Measurements from ENCODE around the gene BAHCC1. TPM values are rescaled to one million over a fixed set of nuclear protein-coding genes. Genes with fewer than 3 reads are reported as not detected.
A peak's percentile ranks its signal among the peaks of the same experiment; 100 is the strongest.

Gene BAHCC1
- total RNA-seq, 1 experiment from 2014 or later, result 3.1 TPM

GRCh38 chr17:81402981-81403467 lies 7.8 kb downstream of the BAHCC1 start:
- H3K4me2 ChIP-seq (ENCODE audit: insufficient read depth, insufficient read length, low read length), result no peak overlapping the region
- H3K18ac ChIP-seq (ENCODE audit: insufficient read length, low read depth, low read length), result no peak overlapping the region
- no peak overlapping the region for H2BK15ac ChIP-seq (ENCODE audit: low read depth, low read length)
- no peak overlapping the region for H3K4ac ChIP-seq (ENCODE audit: low read depth, low read length)
- peaks cover 16% of the 10 kb centered on the region for H3K23me2 ChIP-seq (ENCODE audit: insufficient read length, low read depth, low read length, poor library complexity, severe bottlenecking)
- no peak overlapping the region for H2BK12ac ChIP-seq (ENCODE audit: insufficient read length, low read depth, low read length)
- H2AFZ ChIP-seq (ENCODE audit: low read length), result no peak overlapping the region
- H3K27me3 Mint-ChIP-seq (ENCODE audit: low read depth), result peaks cover 80% of the 10 kb centered on the region
- no peak overlapping the region for H3T11ph ChIP-seq (ENCODE audit: low read length)
- H3K4me1 ChIP-seq (ENCODE audit: insufficient read depth, low read length), result no peaks in the 10 kb centered on the region; the same call in 1 of the 2 replicates
- WGBS (ENCODE audit: extremely low coverage, insufficient read length, low lambda C conversion rate), result no CpG with 5 or more reads among the region's 9 CpGs
- peak; percentile 53; the same call in 2 of the 3 replicates for TF ChIP-seq CTCF (conservative IDR thresholded peaks at IDR 0.05)
- no peak overlapping the region for H4K8ac ChIP-seq (replicated peaks; ENCODE audit: insufficient read length, low read depth, low read length)
- no peak overlapping the region for H3K14ac ChIP-seq (ENCODE audit: insufficient read depth, low read length)
- peaks cover 35 to 58% of the 10 kb centered on the region in 2 experiments for H3K4me1 Mint-ChIP-seq
- H3K27ac Mint-ChIP-seq, result peak overlapping the region in 1 of 3 experiments; percentile 50; a peak in 1 of 7 replicates
- peaks cover 3% of the 10 kb centered on the region for H4K20me1 ChIP-seq (ENCODE audit: control insufficient read depth, insufficient read depth, insufficient read length)
- no peak overlapping the region for H4K91ac ChIP-seq (ENCODE audit: insufficient read length, low read depth, low read length)
- peaks cover 0 to 2% (median 0%) of the 10 kb centered on the region in 3 experiments; a peak in 1 of 7 replicates for H3K36me3 Mint-ChIP-seq (ENCODE audit: insufficient read depth in 1 of 3, low read depth in 3 of 3)
- H3K79me1 ChIP-seq (ENCODE audit: insufficient read depth, low read depth, low read length, poor library complexity, severe bottlenecking), result no peaks in the 10 kb centered on the region
- no peak overlapping the region for H2AK5ac ChIP-seq (ENCODE audit: insufficient read length, low read length)
- H2BK120ac ChIP-seq (ENCODE audit: low read depth, low read length, poor library complexity, severe bottlenecking), result no peak overlapping the region
- no peak overlapping the region for H3K27ac ChIP-seq (ENCODE audit: insufficient read length, low read depth, low read length)
- H4K5ac ChIP-seq (ENCODE audit: insufficient read length, low read depth, low read length), result no peak overlapping the region
- H2BK20ac ChIP-seq (ENCODE audit: low read depth, low read length, poor library complexity, severe bottlenecking), result no peak overlapping the region
- DNase-seq, result no peak
- no peak overlapping the region for H2BK5ac ChIP-seq (ENCODE audit: insufficient read length, low read length)
- H3K56ac ChIP-seq (ENCODE audit: insufficient read length, low read depth, low read length), result no peak overlapping the region
- no peak overlapping the region for H3K9ac ChIP-seq (ENCODE audit: extremely low read depth, insufficient read length, low read length)
- peak overlapping the region in 1 of 2 experiments; percentile 51; a peak in 2 of 5 replicates for H3K4me3 Mint-ChIP-seq
- peaks cover 27% of the 10 kb centered on the region; the same call in 1 of the 2 replicates for H3K27me3 ChIP-seq (ENCODE audit: insufficient read depth, low read length)
- H3K79me2 ChIP-seq (ENCODE audit: insufficient read depth, low read length), result no peaks in the 10 kb centered on the region
- H3K9me3 ChIP-seq (ENCODE audit: control insufficient read depth, low read depth, low read length), result no peaks in the 10 kb centered on the region
- H3K23ac ChIP-seq (ENCODE audit: insufficient read length, low read depth, low read length), result no peak overlapping the region
- H3K9me3 Mint-ChIP-seq, result peaks cover 0 to 3% of the 10 kb centered on the region in 2 experiments; a peak in 1 of 5 replicates
